ENCODE results near the gene HOXB4. TPM values are rescaled to one million over a fixed set of nuclear protein-coding genes. Genes with fewer than 3 reads are reported as not detected.

The HOXB4 gene
- total RNA-seq, 1 experiment from 2014 or later: 0.21 TPM

GRCh38 chr17:48611681-48612455 is 33.7 kb upstream of the HOXB4 start:
- no peak for TF ChIP-seq CTCF (IDR thresholded peaks at IDR 0.05; ENCODE audit: unreplicated experiment)
- intact Hi-C loops (cut with micrococcal nuclease): no loop called here
- Mint-ChIP-seq H3K27me3 (ENCODE audit: insufficient read depth, unreplicated experiment) (peaks cover 98% of the 10 kb centered on the region), H3K4me1 (ENCODE audit: insufficient read depth, unreplicated experiment) (peaks cover 1% of the 10 kb centered on the region), H3K36me3 (ENCODE audit: insufficient read depth, unreplicated experiment) (no peaks in the 10 kb centered on the region), H3K9me3 (ENCODE audit: unreplicated experiment) (no peaks in the 10 kb centered on the region), H3K4me3 (ENCODE audit: unreplicated experiment) (no peak overlapping the region), H3K27ac (ENCODE audit: low read depth, unreplicated experiment) (no peak overlapping the region)
- ChIA-PET CTCF (no interaction called here), POLR2A (no interaction called here)
- no TSS peak for BruUV-seq (replicated peaks)
- no peak for DNase-seq (ENCODE audit: unreplicated experiment)

GRCh38 chr17:48611213-48611612 is 33.1 kb upstream of the HOXB4 start:
- BruUV-seq (replicated peaks): no TSS peak
- TF ChIP-seq CTCF (IDR thresholded peaks at IDR 0.05; ENCODE audit: unreplicated experiment): no peak
- Mint-ChIP-seq H3K4me1 (ENCODE audit: insufficient read depth, unreplicated experiment) (no peaks in the 10 kb centered on the region), H3K36me3 (ENCODE audit: insufficient read depth, unreplicated experiment) (no peaks in the 10 kb centered on the region), H3K27ac (ENCODE audit: low read depth, unreplicated experiment) (no peak overlapping the region), H3K9me3 (ENCODE audit: unreplicated experiment) (no peaks in the 10 kb centered on the region), H3K4me3 (ENCODE audit: unreplicated experiment) (no peak overlapping the region), H3K27me3 (ENCODE audit: insufficient read depth, unreplicated experiment) (peaks cover 97% of the 10 kb centered on the region)
- DNase-seq (ENCODE audit: unreplicated experiment): no peak
- CTCF ChIA-PET: no interaction called here
- POLR2A ChIA-PET: no interaction called here
- intact Hi-C loops (cut with micrococcal nuclease): no loop called here

GRCh38 chr17:48610282-48611211 is 32.4 kb upstream of the HOXB4 start, which contains the start of gene HOXB7:
HOXB7 (minus strand) TSS chr17:48611017; CDS start chr17:48610918, 99 bp downstream.
- Mint-ChIP-seq H3K4me1 (ENCODE audit: insufficient read depth, unreplicated experiment) (no peaks in the 10 kb centered on the region), H3K36me3 (ENCODE audit: insufficient read depth, unreplicated experiment) (no peaks in the 10 kb centered on the region), H3K27me3 (ENCODE audit: insufficient read depth, unreplicated experiment) (peaks cover 97% of the 10 kb centered on the region), H3K4me3 (ENCODE audit: unreplicated experiment) (no peak within 1 kb of the TSS), H3K27ac (ENCODE audit: low read depth, unreplicated experiment) (no peak within 1 kb of the TSS), H3K9me3 (ENCODE audit: unreplicated experiment) (no peaks in the 10 kb centered on the region)
- CTCF ChIA-PET: interaction anchor here (0.5 to 1.3 kb wide), 4 partner anchors 12 to 697 kb away, joined by 3 to 5 read pairs (median 3); no protein-coding TSS in a partner anchor
- intact Hi-C loops (cut with micrococcal nuclease): no loop called here
- POLR2A ChIA-PET: no interaction called here
- BruUV-seq (replicated peaks): no TSS peak
- DNase-seq (ENCODE audit: unreplicated experiment): no peak
- TF ChIP-seq CTCF (IDR thresholded peaks at IDR 0.05; ENCODE audit: unreplicated experiment): no peak

GRCh38 chr17:48609759-48610281 is 31.7 kb upstream of the HOXB4 start:
- H3K27ac Mint-ChIP-seq (ENCODE audit: low read depth, unreplicated experiment): no peak overlapping the region
- H3K27me3 Mint-ChIP-seq (ENCODE audit: insufficient read depth, unreplicated experiment): peaks cover 97% of the 10 kb centered on the region
- TF ChIP-seq CTCF (IDR thresholded peaks at IDR 0.05; ENCODE audit: unreplicated experiment): no peak
- ChIA-PET POLR2A (interaction anchor here (0.5 kb wide), 1 partner anchor 131 kb away, joined by 3 read pairs; no protein-coding TSS in a partner anchor), CTCF (interaction anchor here (0.7 to 1.3 kb wide), 5 partner anchors 13 to 409 kb away, joined by 3 to 4 read pairs (median 3); no protein-coding TSS in a partner anchor)
- peaks cover 2% of the 10 kb centered on the region for H3K4me1 Mint-ChIP-seq (ENCODE audit: insufficient read depth, unreplicated experiment)
- H3K4me3 Mint-ChIP-seq (ENCODE audit: unreplicated experiment): no peak overlapping the region
- no peaks in the 10 kb centered on the region for H3K9me3 Mint-ChIP-seq (ENCODE audit: unreplicated experiment)
- BruUV-seq (replicated peaks): no TSS peak
- intact Hi-C loops (cut with micrococcal nuclease): no loop called here
- DNase-seq (ENCODE audit: unreplicated experiment): no peak
- H3K36me3 Mint-ChIP-seq (ENCODE audit: insufficient read depth, unreplicated experiment): no peaks in the 10 kb centered on the region
